ENCODE measurements around the gene AP3B1. TPM values are rescaled to one million over a fixed set of nuclear protein-coding genes. Genes with fewer than 3 reads are reported as not detected.

Gene AP3B1
- total and polyA plus RNA-seq, 2 of the 8 experiments (the other 6 are each of a cell fraction or from before 2014, with no cell fraction given), result 45.8 to 48.3 TPM

- TF ChIP-seq CHD7 (IDR thresholded peaks at IDR 0.05; ENCODE audit: insufficient replicate concordance, low read length) (no peak), RBBP5 (IDR thresholded peaks at IDR 0.05; ENCODE audit: borderline replicate concordance, low read depth, low read length) (no peak), KDM4A (IDR thresholded peaks at IDR 0.05; ENCODE audit: low read depth, low read length, severe bottlenecking) (no peak), POLR2AphosphoS5 (IDR thresholded peaks at IDR 0.05; ENCODE audit: low read depth, low read length) (no peak), TBP (IDR thresholded peaks at IDR 0.05; ENCODE audit: low read depth, low read length) (no peak)
Observed at GRCh38 chr5:78279194-78279593, 15.3 kb downstream of the AP3B1 start (continued).

Measured in H1 (cell line).